NCI-H748 (cell line): ENCODE measurements around the gene SGO1.
"Not testable (repeated sequence)": the region's sequence is repeated elsewhere in the genome, so short reads cannot be mapped to it uniquely, and the experiment has no call there.

Source experiments
- DNase-seq: peaks from one replicate; lab custom pipeline; 2025; ENCODE audit not compliant: unreplicated experiment; lab: John Stamatoyannopoulos, UW

SGO1 gene

DNA sequence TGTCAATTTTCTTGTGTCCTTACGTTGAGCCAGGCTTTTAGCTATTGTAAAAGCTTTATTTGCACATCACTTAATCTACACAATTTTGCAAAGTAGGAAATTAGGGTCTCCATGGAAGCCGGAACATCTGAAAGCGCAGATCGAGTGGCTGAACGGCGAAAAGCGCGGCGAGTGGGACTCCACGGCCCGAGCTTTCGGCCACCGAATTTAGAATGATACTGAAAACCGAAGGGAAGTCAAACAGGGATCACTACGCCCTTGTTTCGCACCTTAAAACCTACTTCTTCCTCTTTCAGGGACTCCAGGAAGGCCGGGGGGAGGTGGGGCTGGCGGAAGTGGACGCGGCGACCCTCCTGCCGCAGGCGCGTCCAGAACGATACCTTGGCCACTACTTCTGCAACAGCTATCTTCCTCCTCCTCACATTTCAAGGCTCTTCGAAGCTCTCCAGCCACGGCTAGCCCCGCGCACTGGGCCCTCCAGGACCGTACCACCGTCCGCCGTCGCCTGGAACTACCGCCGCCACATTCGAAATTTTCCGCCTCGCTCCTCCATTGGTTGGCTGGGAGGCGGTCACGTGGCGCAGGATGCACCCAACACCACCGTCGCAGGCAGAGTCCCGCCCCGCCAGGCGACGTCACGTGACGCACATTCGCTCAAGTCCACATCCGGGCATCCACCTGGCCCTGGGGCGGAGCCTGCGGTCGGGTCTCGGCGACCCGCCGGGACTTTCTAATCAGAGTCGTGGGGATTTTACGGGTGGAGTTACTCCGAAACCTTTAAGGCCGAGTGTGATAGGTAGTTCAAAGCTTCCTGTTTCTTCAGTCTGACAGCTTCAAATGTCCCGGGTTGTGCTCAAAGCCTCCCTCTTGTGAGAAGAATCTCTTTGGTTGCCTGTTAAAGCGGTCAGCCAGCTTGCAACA is at the start of gene SGO1:
SGO1 (minus strand) TSS at position 528 of the 921 bp plus-strand sequence. CDS start 2,179 bp downstream, outside the sequence.
- peak; percentile 96 for DNase-seq

DNA sequence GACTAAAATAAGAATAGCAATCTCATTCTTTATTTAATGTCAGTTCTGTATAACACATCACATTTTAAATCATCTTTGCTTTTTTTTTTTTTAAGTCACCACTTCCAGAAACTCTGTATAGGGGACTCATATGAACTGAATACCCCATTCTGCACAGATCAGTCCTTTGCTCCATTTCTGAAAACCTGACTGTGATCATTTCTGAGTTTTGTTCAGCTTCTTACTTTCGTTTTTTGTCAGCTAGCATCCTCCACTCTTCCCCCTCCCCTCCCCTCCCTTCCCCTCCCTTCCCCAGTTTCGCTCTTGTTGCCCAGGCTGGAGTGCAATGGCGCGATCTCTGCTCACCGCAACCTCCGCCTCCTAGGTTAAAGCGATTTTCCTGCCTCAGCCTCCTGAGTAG is 49.8 kb upstream of the SGO1 start:
- no peak for DNase-seq

DNA sequence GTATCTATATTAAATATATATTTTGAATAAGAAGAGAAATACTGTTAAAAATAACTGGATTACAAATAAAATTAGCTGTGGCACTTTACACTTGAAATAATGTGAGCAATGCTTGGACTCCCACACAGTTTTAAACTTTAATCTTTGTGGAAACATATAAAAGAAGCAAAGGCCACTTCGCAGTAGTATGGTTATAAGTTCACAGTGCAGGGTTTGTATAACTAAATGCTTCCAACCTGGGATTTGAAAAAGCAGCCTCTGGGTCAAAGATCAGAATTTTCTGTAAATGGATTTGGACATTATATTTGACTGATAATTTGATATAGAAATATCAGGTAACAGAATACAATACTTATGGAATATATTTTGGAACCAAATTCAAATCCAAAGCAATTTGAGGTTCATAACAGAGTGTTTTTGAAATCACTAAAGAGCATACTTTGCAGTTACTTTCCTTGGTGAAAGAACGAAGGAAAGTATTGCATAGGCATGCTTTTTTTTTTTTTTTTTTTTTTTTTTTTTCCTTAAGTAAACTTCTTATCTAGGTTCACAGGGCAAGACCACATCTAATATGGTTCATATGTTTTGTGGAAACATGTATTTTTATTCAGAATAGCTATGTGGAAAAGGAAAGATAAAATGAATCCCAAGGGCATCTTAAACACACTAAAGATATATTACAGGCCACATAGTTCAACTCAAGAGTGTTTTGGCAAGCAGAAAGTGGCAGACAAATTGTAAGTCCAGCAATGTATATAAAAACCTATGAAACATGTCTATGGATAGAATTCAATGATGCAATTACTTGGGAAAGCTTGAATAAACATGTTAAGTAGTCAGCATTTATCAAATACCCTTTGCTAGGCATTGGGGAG is 47.1 kb upstream of the SGO1 start:
- DNase-seq: no peak

DNA sequence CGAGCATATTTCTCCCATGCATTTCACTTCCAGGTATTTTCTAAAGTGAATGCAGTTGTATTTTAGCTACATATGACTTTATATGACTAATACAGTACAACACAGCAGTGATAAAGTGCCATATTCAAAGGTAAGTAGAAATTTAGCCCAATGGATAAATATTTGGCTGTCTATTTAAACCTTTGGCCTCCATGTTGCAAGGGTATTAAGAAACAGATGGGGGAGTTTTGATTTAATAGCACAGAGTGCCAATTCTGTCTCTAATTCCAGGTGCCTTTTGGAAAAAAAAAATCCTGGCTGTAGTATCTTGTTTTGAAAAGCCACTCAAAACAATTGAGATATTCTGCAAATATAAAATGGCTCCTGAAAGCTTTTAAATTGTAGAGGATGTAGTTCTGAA is 44.9 kb upstream of the SGO1 start:
- no peak for DNase-seq

DNA sequence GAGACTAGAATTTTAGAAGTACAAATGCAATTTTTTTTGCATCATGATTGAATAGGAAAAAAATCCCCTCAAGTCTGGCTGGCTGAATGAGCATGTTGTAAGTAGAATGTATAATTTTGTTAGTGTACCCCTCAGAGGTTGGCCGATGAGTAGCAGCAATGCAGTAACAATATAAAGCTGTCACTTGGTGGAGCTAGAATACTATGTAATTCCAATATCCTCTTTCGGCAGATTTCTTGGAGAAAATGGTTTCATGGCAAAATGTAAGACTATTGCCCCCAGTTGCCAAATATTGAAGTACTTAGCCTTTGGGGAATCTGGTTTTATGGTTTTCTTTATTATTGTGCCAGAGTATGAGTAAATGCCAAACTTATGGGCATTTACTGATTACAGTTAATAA is 39.8 kb upstream of the SGO1 start:
- peak; percentile 14 for DNase-seq

DNA sequence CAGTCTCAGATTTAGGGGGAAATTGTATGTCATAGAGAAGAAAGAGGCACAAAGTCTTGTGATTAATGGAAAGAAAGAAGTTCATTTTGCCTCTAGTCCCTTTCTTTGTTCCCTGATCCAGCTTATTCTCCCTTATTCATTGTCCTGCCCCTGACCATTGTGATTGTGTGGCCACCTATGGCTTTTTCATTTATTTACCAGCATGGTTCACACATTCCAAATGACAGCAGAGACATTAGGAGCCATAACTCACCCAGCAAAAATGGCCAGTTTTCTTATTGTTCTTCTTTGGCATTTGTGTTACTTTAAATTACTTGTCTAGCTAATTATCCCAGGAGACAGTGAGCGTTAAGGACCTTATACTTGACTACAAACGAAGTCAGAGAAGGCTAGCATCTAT is 36.3 kb upstream of the SGO1 start:
- DNase-seq: no peak

DNA sequence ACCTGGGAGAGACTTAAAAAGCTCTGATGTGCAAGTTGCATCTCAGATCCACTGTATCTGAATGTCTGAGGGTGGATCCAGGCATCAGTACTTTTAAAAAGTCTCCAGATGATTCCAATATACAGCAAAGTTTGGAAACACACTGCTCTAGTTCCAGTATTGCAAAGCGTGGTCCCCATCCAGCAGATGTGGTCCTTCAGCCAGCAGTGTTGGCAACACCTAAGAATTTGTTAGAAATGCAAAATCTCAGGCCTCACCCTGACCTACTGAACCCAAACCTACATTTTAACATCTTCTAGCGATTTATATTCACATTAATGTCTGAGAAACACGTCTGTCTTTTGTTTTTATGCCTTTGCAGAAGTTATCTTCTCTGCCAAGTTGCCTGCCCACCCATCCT is 32.2 kb upstream of the SGO1 start:
- DNase-seq: no peak

DNA sequence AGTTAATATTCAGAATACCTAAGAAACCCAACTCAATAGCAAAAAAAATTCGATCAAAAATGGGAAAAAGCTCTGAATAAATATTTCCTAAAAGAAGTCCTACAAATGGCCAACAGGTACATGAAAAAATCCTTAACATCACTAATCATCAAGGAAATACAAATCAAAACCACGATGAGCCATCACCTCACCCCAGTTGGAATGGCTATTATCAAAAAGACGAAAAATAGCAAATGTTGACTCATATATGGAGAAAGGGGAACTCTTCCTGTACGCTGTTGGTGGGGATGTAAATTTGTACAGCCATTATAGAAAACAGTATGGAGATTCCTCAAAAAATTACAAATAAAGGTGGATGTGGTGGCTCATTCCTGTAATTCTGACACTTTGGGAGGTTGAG is 29.6 kb upstream of the SGO1 start:
- DNase-seq: no peak

DNA sequence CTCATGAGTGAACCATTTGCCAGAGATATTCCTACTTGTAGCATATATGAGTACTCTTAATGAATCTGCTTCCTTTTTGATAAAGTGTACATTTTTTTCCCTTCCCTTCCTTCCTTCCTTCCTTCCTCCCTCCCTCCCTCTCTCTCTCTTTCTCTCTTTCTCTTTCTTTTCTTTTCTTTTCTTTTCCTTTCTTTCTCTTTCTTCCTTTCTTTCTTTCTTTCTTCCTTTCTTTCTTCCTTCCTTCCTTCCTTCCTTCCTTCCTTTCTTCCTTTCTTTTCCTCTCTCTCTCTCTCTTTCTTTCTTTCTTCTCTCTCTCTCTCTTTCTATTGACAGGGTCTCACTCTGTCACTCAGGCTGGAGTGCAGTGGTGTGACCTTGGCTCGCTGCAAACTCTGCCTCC is 27.5 kb upstream of the SGO1 start:
- DNase-seq: not testable (repeated sequence)

DNA sequence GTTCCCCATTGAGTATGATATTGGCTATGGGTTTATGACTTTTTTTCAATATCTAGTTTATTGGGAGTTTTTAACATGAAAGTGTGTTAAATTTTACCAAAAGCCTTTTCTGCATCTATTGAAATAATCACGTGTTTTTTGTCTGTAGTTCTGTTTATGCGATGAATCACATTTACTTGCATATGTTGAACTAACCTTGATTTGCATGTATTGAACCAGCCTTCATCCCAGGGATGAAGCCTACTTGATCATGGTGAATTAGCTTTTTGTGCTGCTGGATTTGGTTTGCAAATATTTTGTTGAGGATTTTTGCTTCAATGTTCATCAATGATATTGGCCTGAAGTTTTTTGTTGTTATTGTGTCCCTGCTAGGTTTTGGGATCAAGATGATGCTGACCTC is 21.9 kb upstream of the SGO1 start:
- DNase-seq: not testable (repeated sequence)

DNA sequence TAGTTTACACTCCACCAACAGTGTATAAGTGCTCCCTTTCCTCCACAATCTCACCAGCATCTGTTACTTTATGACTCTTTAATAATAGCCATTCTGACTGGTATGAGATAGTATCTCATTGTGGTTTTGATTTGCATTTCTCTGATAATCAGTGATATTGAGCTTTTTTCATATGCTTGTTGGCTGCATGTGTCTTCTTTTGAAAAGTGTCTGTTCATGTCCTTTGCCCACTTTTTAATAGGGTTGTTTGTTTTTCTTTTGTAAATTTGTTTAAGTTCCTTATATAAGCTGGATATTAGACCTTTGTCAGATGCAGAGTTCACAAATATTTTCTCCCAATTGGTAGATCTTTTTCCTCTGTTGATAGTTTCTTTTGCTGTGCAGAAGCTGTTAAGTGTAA is 19.9 kb upstream of the SGO1 start:
- DNase-seq: not testable (repeated sequence)

DNA sequence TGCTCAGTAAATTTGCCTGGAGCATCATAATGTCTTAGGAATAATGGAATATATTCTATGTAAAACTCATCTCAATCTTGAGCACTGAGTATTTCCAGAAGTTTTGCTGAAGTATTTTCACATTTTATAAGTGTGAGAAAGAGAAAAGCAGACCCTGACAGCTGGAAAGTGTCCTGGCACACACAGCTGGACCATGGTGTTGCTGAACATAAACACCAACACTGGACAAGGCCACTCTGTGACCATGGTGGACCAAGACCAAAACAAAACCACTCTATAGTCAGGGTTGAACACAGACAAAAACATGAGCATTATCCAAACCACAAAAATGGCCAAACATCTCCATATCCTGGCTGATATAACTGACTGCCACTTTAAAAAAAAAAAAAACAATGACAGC is 15.1 kb upstream of the SGO1 start:
- no peak for DNase-seq

DNA sequence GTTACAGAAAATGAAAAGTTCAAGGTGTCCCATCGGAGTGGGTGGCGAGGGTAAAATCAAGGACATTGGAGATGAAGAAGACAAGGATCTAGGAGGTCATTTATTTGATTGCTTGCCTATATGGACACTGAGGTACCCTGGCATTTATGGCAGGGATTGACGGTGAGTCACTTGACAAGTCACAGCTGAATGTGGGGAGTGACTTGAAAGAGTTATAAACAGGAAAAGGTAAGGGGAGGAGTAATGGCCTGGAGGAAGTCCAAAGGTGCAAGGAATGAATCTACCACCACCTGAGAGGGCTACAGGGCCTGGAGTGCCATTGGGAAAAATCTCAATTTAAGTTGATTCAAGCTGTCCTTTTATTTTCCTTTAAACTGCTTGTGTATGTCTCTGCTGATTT is 11.8 kb upstream of the SGO1 start:
- no peak for DNase-seq

DNA sequence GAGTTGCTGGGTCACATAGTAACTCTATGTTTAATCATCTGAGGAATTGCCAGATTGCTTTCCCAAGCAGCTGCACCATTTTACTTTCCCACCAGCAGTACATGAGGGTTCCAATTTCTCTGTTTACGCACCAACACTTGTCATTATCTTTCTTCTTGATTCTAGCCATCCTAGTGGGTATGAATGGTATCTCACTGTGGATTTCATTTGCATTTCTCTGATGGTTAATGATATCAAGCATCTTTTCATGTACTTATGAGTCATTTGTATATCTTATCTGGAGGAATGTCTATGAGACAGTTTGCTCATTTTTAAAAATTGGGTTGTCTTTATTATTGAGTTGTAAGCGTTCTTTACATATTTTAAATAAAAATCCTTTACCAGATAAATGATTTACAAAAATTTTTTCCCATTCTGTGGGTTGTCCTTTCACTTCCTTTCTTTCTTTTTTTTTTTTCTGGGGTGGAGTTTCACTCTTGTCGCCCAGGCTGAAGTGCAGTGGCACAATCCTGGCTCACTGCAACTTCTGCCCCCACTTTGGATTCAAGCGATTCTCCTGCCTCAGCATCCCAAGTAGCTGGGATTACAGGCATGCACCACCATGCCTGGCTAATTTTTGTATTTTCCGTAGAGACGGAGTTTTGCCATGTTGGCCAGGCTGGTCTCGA is 8.9 kb upstream of the SGO1 start:
- DNase-seq: no peak

DNA sequence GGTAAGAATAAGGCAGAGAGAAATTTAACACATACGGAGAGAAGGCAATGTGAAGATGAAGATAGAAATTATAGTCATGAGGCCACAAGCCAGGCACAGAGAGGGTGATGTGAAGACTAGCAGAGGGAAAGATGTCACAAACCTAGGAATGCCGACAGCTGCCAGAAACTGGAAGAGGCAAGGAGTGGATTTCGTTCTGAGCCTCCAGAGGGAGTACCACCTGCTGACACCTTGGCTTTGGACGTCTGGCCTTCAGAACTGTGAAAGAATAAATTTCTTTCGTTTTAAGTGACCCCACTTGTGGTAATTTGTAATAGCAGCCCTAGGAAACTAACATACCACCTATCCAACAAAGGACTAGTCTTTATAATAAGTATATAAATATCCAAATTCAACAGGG is 5.0 kb upstream of the SGO1 start:
- DNase-seq: no peak

DNA sequence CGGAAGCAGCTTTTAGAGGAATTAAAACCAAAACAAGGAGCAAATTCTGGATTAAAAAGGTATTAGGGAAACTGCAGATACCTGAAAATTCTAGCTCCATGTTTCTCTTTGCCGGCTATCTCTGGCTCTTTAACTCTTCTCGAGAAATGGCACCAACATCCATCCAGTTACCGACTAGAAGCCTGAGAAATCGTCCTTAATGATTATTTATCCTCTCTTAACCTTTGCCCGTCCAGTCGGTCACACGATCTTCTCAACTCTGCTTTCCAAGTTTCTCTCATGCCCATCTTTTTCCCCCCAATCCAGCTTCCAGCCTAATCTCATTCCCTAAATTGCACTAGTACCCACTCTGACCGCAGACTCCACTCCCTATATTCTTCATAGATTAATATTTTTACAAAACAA is 596 bp upstream of the SGO1 start:
- DNase-seq: peak; percentile 35

DNA sequence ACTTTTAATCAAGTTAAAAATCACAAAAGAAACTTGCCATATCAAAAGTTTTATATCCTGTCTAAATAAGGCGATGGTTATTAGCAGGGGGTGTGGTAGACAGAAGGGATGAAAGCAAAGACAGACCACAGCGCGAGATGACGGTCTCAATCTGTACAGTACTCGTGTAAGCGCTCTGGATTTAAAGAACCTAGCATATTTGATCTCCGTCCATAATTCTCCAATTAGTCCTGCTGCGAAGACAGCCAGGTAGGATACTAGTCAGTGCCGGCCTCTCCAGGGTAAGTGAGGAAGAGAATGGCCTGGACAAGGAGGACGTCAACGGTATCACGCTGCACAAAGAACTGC is 701 bp downstream of the SGO1 start:
- peak; percentile 67 for DNase-seq

DNA sequence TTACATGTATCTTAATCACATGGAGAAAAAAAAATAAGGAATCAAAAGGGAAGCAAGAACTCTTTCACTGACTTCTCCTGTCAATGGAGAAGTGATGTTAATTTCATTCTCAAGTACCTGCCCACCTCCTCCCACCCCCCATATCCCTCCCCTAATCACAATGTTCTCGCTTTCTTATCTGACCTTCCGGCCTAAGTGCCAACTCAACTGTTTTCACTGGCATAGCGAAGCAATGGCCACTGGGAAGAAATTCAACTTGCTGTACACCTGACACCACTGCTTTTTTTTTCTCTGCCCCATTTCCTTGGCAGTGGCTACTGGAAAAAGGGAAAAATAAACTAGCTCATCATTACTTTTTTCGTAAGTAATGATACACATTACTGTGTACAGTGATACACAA is 3.8 kb downstream of the SGO1 start:
- DNase-seq: no peak

DNA sequence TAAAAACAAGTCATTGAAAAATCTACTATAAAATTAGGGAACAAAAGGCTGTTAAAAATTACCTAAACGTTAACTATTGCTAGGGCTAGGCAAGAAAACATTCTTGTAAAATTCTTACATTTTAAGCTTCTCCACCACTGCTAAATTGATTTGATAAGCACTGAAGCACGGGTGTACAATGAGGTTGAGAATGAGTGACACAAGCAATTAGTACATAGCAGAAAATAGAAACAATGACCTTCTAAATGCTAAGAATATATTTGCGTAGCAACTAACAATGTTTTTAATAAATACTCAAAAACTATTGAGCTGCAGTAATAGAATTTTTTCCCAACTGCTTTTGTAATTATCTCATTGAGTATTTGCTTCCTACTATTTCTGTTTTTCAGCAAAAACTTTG is 4.7 kb downstream of the SGO1 start:
- DNase-seq: no peak

DNA sequence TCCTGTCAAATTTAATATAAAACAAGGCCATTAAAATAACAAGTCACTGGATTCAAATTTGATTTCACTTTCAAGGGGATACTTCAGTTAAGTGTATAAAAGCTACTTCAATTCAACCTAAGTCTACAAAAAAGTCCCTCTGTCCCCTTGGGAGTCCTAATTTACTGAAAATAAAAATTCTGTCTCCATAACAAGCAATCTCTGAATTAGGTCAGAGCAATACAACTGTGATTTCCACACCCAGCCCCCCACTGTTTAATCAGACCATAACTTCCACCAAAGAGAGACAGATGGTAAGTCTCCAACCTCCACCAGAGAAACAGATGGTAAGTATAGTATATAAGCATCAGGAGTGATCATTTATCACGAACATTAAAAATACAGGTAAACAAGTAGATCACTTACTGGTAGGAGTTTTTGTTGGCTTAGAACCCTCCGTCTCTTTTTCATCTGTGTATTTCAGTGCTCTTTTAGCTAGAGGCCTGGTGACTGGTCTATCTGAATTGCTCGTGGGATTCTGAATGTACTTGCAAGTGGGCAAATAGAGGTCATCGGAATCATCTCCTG is 12.1 kb downstream of the SGO1 start:
- no peak for DNase-seq

DNA sequence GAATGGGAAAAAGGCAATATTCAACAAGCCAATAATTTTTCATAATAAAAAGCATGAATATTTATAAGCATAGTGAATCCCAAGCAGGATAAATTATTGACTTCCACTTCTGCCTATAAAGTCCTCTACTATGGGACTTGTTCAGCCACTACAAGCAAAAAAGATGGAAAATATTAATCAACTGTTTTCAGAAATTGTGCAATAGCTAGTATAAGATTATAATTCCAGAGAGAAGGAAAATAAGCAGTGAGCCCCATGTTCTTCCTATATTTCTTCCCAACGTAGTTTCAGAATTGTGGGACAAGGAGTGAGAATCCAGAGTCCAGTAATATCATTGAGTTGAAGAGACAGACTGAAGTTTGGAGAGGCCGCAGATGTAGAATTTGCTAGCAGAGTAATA is 24.3 kb downstream of the SGO1 start:
- DNase-seq: no peak
